GM21723 (cell line): Measurements from ENCODE around the gene PATE2.

ENCODE experiments used
- ATAC-seq: cut with Tn5 transposase; IDR thresholded peaks from one replicate; pipeline ENCODE4 v1.9.1; 2021; ENCODE audit warnings: mild to moderate bottlenecking, moderate library complexity; ENCODE audit not compliant: unreplicated experiment

Gene PATE2

DNA sequence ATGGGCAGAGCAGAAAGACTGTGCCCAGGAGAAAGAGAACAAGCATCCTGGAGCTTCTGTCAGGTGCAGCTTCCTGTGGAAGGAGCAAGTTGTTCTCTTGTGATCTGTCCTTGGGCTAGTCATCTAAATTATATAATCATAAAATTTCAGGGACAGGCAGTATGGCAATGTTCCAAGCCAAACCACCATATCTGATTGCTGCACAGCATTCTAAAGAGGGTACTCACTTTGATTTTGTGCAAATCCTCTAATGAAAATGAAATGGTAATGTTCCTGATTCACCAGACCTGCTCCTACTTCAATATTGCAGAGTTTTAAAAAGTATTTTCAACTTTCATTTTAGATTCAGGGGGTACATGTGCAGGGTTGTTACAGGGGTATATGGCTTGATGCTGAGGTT, at the start of gene PATE2:
TSS of gene PATE2 (minus strand) at position 101 of the 400 bp plus-strand sequence. CDS start at position 46, 55 bp downstream.
- ATAC-seq = no peak

DNA sequence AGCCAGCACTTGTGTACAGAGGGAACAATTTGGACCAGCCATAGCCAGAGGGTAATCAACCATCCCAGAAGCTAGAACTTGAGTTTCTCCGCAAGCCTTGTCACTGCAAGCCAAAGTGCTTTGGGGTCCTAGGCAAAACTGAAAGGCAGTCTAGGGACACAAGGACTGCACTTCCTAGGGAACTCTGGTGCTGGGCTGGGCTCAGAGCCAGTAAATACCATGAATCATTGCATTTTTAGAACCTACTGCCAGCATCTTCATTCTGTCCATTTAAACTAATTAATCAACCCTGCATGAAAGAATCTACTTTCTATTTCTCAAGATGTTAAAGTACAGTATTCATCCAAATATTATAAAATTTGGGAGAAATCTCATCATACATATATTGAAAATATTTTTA, 29.3 kb upstream of the PATE2 start:
- no peak for ATAC-seq

DNA sequence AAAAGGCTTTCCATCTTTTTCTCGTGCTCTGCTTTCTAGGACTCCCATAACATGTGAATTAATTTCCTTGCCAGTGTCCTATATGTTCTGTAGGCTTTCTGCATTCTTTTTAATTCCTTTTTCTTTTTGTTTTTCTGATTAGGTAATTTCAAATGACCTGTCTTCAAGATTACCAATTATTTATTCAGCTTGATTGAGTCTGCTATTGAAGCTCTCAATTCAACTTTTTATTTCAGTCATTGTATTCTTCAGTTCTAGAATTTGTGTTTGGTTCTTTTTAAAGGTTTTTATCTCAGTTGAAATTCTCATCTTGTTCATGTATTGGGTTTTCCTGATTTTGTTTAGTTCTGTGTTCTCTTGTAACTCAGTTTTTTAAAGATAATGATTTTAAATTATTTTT, 23.8 kb upstream of the PATE2 start:
- no peak for ATAC-seq

DNA sequence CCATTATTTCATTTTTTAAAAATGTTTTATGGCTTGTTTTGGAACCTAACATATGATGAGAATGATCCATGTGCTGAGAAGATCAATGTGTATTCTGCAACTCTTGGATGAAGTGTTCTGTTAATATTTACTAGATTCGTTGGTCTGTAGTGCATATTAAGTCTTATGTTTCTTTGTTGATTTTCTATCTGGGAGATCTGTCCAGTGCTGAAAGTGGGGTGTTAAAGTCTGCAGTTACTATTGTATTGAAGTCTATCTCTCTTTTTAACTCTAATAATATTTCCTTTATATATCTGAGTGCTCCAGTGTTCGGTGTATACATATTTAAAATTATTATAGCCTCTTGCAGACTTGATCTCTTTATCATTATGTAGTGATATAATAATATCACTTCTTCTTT, 21.2 kb upstream of the PATE2 start:
- no peak for ATAC-seq

DNA sequence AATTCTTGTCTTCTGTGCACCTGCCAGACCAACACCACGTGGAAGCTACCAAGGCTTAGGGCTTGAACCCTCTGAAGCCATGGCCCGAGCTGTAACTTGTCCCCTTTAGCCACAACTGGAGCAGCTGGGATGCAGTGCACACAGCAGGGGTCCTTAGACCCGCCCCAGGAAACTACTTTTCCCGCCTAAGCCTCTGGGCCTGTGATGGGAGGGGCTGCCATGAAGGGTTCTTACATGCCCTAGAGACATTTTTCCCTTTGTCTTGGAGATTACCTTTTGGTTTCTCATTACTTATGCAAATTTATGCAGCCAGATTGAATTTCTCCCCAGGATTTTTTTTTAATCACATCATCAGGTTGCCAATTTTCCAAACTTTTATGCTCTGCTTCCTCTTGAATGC, 19.0 kb upstream of the PATE2 start:
- ATAC-seq = no peak

DNA sequence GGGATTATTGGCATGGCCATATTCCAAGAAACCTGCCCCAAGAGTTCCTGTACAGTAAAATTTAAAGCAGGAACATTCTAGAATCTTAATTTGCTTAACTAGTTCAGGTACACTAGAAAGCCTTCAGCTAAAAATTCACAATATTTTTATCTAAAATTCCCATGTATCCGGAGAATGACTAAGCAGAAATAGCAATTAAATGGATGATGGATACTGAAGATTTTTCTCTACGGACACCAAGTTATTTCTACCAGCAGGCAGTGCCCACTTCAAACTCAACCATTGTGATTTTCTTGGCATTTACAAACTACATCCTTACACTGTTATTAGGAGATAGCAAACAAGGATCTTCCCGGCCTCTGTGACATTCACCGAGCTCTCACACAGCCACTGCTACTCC, 12.2 kb upstream of the PATE2 start:
- ATAC-seq = no peak

DNA sequence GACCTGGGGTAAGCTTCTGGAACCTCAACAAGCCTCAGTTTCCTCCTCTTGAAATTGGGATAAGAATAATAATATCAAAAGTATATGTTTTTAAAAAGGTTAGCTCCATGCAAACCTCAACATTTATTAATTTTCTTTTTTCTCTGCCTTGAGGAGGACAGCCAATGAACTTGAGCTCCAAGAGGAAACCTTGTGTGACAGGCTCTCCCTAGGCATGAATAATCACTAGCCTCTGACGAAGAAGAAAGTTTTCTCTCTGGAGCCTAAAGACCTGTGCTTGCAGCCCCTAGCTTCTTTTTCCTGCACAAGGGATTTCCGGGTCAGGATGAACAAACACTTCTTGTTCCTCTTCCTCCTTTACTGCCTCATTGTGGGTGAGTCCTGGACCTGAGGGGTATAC, 9.2 kb upstream of the PATE2 start, which contains the start of gene PATE3:
TSS of gene PATE3 (plus strand) at position 301 of the 400 bp plus-strand sequence. CDS start at position 326, 25 bp downstream.
- no peak for ATAC-seq

DNA sequence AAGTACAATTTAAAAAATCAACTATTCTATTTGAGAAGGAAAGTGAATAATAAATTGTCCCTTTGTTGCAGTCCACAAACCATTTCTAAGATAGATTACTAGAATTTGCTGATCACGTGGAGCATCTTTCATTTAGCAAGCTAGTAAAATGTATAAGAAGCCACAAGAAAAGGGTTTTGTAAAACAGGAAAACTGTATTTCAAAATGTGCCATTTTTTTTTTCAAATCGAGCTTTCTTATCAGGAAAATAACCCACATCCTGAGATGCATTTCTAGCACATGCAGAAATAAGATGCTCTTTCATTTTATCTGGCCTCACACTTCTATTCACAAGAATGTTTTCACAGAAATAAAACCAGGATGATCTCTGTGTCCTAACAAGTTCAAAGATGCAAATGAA, 6.0 kb upstream of the PATE2 start:
- no peak for ATAC-seq

DNA sequence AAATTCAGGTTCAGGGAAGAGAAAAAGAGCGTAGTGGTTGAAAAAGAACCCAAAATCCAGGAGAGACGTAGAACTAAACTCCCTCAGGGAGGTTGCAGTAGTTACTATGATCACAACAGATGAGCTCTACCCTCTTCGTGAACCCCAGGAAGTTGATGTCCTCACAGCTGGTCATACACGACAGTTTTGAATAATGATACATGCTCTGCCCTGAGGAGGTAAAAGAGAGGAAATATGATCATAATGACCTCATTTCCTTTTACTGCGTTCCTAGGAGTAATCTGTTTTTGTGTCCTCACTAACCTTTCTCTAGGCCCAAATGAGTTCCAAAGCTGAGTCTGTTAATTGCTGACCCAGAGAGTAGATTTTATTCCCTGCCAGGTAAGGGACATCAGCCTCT, 1.3 kb downstream of the PATE2 start:
- ATAC-seq = no peak

DNA sequence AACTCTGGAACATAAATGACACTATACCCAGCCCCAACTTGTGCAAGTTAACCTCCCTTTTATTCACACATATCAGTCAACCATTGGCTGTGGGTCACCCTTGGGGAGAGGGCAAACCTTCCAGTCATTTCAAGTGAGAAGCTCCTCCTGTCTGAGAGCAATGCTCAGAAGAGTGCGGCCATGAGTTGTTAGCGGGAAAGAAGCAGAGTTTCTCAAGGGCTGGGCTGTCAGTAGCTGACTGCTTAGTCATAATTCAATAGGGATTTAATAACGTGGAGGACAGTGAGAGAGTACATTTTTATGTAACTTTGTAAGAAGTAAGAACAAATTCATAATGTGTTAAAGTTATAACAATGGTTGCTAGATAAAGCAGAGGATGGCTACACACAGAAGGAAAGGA, 5.1 kb downstream of the PATE2 start:
- ATAC-seq = no peak

DNA sequence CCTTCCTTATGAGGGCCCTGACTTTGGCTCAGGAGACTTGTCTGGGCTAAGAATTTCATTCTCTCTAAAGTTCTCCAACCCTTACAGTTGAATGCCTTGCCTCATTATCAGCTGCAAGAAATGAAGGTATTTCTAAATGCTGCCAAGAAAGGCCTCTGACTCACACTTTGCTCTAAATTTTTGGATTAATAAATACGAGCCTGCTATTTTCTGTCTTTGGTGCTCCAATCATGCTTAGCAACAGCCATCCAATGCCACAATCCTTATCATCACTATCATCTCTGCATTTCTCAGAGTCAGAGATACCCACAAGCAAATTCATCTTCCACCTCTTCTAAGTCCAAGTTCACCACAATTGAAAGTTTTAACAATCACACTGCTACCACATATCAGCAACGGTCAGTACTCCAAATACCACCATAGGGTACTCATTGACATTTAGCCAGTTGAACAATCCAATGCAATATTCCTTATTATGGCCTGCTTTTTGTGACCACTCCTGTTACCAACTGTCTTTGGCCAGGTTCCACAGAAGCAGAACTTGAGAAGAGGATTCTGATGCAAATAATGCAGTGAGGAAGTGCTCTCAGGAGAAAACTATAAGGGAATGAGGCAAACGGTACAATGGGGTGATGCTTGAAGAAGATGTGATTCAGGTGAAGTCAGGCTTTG, 5.7 kb downstream of the PATE2 start:
- ATAC-seq = no peak

DNA sequence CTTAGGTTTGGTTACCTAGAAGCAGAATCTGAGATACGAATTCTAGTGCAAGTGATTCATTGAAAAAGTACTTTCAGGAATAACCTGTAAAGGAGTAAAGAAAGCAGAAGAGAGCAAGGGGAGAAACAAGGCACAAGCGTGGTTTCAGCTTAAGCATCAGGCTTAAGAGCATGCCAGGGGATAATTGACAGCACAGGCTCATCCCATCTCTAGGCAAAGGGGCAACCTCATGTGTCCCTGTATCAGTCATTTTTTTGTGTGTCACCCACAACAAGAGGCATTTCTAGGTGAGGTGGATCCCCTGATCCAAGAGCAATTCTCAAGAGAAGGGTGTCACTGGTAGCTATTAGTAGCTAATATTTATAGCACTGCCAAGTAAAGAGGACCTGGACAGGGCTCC, 8.0 kb downstream of the PATE2 start:
- ATAC-seq = no peak

DNA sequence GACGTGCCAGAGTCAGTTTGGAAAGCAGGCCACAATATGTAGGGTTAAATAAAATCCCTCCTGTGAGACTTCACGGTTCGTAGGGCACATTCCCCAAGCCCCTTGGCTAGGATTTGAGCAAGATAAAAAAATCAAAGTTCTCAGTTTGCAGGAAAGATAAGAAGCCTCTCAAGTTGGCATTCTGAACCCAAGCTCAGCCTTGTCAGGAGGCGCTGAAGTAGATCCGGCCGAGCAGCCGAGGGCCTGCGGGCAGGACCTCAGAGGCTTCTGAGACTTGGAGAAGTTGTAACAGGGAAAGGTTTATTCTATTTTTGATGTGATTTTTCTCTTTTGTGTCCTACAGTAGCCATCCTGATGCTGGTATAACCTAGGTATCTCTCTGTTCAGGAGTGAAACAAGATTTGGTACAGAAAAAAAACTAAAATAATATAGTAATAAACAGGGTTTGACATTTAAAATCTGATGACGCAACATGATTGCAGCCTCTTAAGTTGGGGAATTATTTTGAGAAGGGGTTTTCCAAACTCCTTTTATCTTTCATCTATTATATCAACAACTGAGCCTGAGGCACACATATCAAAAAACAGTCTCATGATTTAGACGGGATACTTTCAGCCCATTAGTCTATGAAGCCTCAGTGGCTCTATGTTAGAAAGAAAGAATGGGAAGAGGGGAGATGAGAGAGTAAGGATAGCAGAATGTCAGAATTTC, 10.1 kb downstream of the PATE2 start:
- no peak for ATAC-seq

DNA sequence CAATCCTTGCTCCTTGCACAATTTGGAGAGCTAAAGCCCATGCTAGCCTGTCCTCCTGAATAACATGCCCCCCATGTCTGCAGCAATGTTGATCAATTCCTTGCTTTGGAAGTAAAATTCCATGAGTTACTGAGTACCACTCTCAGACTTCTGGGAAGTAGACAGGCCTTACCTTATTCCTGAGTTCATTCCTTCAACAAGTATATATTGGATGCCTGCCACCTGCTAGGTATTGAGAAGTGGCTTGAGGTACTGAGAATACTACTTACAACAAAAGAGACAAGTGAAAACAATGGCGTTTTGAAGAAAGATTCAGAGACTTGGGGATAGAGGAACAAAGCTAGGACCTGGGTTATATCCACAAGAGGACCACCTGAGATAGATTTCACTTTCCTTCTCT, 12.4 kb downstream of the PATE2 start:
- ATAC-seq = no peak

DNA sequence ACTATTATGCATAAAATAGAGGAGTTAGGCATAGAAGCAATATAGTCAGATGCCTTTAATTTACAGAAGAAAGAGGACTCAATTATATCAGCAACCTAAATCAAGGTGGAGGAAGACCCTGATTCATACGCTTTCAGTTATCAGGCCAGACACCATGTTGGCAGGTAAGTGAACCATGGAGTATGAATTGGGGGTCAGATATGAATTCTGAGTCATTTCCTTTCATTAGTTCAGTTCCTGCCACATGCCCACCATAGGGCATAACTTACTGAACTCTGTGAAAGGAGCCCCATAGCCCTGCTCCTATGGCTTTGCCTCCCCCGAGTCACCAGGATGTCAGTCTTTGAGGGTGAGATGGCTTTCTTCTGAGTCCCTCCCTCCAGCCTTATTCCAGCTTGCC, 15.1 kb downstream of the PATE2 start:
- ATAC-seq = no peak

DNA sequence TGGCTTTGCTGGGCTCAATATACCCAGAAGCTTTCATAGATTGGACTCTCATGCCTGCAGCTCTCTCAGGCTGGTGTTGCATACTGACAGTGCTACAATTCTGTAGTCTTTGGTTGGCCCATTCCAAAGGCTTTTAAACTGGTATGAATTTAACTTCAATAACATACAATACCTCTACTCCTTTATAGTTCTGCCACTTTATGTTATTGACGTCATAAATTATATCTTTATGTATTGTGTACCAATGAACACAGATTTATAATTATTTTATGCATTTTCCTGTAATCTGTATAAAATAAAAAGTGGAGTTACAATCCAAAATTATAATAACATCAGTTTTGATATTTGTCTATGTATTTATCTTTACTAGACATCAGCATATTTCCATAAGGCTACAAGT, 16.2 kb downstream of the PATE2 start:
- no peak for ATAC-seq

DNA sequence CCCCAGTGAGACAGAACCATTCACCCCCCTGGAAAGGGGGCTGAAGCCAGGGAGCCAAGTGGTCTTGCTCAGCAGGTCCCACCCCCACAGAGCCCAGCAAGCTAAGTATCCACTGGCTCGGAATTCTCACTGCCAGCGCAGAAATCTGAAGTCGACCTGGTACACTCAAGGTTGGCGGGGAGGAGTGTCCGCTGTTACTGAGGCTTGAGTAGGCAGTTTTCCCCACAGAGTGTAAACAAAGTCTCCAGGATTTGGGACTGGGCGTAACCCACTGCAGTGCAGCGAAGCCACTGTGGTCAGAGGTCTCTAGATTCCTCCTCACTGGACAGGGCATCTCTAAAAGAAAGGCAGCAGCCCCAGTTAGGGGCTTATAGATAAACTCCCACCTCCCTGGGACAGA, 22.6 kb downstream of the PATE2 start:
- ATAC-seq = no peak

DNA sequence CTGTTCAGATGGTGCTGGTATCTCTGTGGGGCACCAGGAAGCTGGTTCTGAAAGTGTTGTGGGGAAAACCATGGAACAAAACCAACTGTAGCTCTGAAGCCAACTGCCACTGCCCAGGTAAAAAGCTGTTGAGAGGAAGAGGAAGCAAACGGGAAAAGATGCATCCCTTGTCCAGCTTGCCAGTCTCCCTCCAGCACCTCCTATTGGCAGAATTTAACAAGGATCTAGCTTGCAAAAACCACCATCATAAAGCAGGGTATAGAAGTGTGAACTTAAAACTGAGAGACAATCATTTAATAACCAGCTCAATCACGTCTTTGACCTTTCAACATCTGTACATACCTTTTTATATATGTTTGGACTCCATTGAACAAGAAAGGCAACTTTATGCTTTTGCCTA, 28.0 kb downstream of the PATE2 start:
- no peak for ATAC-seq

DNA sequence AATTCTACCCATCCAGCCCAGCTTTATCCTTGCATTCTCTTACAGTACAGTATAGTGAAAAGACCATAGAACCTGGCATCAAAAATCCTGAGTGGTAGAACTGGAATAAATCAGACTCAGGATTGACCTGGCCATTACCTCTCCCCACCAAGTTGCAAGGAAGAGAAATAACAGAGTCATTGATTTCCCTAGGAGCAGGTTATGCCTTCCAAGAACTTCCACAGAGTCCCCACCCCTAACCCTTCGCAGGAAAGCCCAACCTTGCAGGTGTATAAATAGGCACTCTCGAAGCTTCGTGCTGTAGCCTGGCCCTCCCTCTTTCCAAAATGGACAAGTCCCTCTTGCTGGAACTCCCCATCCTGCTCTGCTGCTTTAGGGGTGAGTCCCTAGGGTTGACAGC, 32.6 kb downstream of the PATE2 start, which contains the start of gene PATE1:
TSS of gene PATE1 (plus strand) at position 301 of the 400 bp plus-strand sequence. CDS start at position 327, 26 bp downstream.
- no peak for ATAC-seq

DNA sequence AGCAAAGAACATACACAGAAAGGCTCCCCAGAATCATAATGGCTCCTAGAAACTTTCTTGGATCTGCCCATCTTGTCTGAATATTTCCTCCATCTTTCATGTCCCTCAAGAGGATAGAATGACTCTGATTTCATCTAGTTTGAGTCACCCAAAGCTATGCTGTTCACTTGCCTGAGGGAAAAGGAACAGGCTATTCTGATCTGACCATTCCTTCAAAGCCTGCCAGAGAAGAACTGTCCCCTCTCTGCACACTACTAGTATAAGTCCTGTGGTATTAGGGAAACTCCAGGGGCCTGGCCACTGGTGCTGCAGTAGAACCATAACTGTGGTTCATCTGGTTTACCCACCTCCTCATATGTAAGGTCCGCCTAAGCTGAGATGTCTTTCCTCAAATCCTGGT, 34.9 kb downstream of the PATE2 start:
- no peak for ATAC-seq

DNA sequence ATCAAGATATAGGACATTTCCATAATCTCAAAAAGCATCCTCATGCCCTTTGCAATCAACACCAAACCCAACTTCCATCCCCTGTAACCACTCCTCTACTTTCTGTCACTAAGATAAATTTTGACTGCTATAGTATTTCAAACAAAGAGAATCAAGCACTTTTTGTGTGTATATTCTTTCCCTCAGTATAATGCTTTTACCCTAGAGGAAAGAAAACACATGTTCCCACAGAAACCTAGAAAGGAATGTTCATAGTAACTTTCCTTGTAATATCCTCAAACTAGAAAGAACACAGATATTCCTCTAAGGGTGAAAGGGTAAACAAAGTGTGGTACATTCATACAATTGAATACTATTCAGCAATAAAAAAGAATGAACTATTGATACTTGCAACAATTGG, 38.0 kb downstream of the PATE2 start:
- ATAC-seq = no peak

DNA sequence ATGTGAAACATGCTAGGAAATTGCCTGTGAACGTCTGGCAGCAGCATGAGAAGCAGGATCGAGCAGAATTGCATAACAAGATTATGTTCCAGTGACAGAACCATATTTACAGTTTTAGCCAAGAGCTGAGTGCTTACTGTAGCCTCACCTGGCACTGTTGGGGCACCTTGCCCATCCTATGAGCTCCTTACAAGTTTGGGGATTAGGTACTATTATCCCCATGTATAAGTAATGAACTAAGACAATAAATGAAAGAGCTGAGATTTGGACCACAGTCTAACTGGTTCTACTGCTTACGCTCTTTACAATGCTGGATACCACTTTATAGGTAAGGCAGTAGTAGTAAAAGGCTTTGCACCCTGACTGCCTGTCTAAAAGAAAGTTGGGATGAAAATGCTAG, 49.7 kb downstream of the PATE2 start:
- no peak for ATAC-seq
